DMS 273 treated with DMSO at 0.1 percent for 48 hours (cell line): ENCODE results near the gene PIKFYVE.
A peak's percentile ranks its signal among the peaks of the same experiment; 100 is the strongest.
"Not testable (repeated sequence)": the region's sequence is repeated elsewhere in the genome, so short reads cannot be mapped to it uniquely, and the experiment has no call there.

Source experiments
- DNase-seq: peaks from one replicate; lab custom pipeline; 2025; lab: John Stamatoyannopoulos, UW

Gene PIKFYVE

GRCh38 chr2:208265801-208266552, at the start of gene PIKFYVE:
Gene PIKFYVE, plus strand, starts transcription at chr2:208266255. Its CDS starts 5,265 bp downstream, at chr2:208271520.
- DNase-seq, result peak; percentile 93

- DNase-seq, result not testable (repeated sequence)
Measured at GRCh38 chr2:208221873-208222272, 44.2 kb upstream of the PIKFYVE start.

- no peak for DNase-seq
Measured at GRCh38 chr2:208222351-208222750, 43.7 kb upstream of the PIKFYVE start.

- no peak for DNase-seq
Measured at GRCh38 chr2:208224802-208225201, 41.3 kb upstream of the PIKFYVE start.

- DNase-seq, result no peak
Measured at GRCh38 chr2:208227581-208228232, 38.3 kb upstream of the PIKFYVE start.

GRCh38 chr2:208228476-208228875, 37.6 kb upstream of the PIKFYVE start:
- no peak for DNase-seq

GRCh38 chr2:208234786-208235185, 31.3 kb upstream of the PIKFYVE start:
- no peak for DNase-seq

GRCh38 chr2:208235860-208236259, 30.2 kb upstream of the PIKFYVE start:
- no peak for DNase-seq

GRCh38 chr2:208239770-208240493, 26.1 kb upstream of the PIKFYVE start:
- DNase-seq, result no peak

- no peak for DNase-seq
Measured at GRCh38 chr2:208240619-208241209, 25.3 kb upstream of the PIKFYVE start.

- DNase-seq, result no peak
Measured at GRCh38 chr2:208244422-208244821, 21.6 kb upstream of the PIKFYVE start.

GRCh38 chr2:208245746-208246145, 20.3 kb upstream of the PIKFYVE start:
- no peak for DNase-seq

- DNase-seq, result no peak
Measured at GRCh38 chr2:208248601-208249000, 17.5 kb upstream of the PIKFYVE start.

- DNase-seq, result no peak
Measured at GRCh38 chr2:208249296-208249695, 16.8 kb upstream of the PIKFYVE start.

GRCh38 chr2:208250388-208250787, 15.7 kb upstream of the PIKFYVE start:
- no peak for DNase-seq

- DNase-seq, result no peak
Measured at GRCh38 chr2:208251098-208251497, 15.0 kb upstream of the PIKFYVE start.

GRCh38 chr2:208252716-208253492, 13.2 kb upstream of the PIKFYVE start:
- DNase-seq, result no peak

GRCh38 chr2:208253600-208254117, 12.4 kb upstream of the PIKFYVE start:
- DNase-seq, result no peak

- peak; percentile 44 for DNase-seq
Measured at GRCh38 chr2:208254118-208254870, 11.8 kb upstream of the PIKFYVE start.

GRCh38 chr2:208254871-208255556, 11.0 kb upstream of the PIKFYVE start, which contains the start of gene IDH1:
Gene IDH1, minus strand, starts transcription at chr2:208255071. Its CDS starts 3,520 bp downstream, at chr2:208251551.
- DNase-seq, result peak; percentile 82
